Stimulated activated CD4-positive, alpha-beta T cell treated with anti-CD3 and anti-CD28 coated beads, TNF-alpha, amount 100 ng/mL, for 24 hours (primary cell): ENCODE data around the gene CDC16.
A peak's percentile ranks its signal among the peaks of the same experiment; 100 is the strongest.
"Not testable (repeated sequence)": the region's sequence is repeated elsewhere in the genome, so short reads cannot be mapped to it uniquely, and the experiment has no call there.

Source experiments
- DNase-seq, 3 experiments: peaks; one replicate each; pipeline ENCODE4 v3.0.0-alpha.2; 2020; ENCODE audit warnings: low read depth in 3 of 3

Gene CDC16

GRCh38 chr13:114261328-114261965 is 26.8 kb downstream of the CDC16 start:
- DNase-seq: no peak

DNA sequence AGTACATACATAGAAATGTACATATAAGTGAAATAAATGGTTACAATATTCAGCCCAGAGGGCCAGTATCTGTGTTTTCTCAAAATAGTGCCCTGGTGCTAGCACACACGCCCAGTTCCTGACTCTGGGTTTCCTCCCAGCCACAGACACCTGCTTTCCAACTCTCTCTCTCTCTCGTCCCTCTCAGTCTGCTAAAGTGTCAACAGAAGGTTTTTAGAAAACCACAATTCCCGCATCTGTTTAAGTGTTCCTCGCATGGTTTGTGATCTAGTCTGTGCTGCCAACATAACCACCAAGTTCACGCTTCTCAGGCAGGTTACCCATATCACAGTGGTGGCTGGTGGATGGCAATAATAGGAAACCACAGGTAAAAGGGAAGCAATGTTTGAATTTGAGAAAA is 28.9 kb downstream of the CDC16 start:
- DNase-seq: no peak

- not testable (repeated sequence) for DNase-seq
Measured at GRCh38 chr13:114264313-114264712, 29.6 kb downstream of the CDC16 start.

GRCh38 chr13:114264886-114265611 is 30.4 kb downstream of the CDC16 start:
- DNase-seq: no peak

DNA sequence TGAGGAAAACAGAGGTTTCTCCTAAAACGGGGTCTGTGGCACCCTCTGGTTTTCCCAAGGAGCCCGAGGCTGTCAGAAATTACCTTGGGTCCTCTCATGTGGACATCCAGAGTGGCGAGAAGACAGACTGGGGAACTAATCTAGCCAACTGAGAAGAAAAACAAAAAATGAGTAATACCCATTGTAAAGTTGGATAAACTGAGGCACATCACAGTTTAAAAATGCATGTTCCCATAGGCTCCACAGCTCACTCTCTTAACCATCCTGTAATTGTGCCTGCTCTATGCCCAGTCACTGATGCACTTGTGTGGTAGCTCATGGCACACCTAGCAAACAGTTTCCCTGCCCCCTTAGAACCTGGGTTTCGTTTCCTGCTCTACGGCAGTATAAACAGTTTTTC is 31.5 kb downstream of the CDC16 start:
- DNase-seq: no peak

- DNase-seq: no peak
Measured at GRCh38 chr13:114268344-114269280, 33.9 kb downstream of the CDC16 start.

DNA sequence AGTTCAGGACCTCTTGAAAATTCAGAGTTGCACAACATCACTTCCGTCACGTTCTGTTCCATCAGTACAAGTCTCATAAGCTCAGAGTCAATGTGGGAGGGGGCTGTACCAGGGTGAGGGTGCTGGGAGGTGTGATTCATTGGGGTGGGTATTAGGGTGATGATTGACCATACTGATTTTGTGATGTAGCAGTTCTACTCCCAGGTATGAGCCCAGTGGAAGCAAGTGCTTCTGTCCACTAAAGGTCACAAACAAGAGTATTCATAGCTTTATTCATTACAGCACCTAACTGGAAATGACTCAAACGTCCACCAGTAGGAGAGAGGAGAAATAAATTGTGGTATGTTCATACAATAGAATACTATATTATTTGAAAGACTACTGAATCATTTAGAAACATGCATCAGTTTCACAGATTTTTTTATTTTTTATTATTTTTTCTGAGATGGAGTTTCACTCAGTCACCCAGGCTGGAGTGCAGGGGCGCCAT is 34.6 kb downstream of the CDC16 start:
- no peak for DNase-seq

GRCh38 chr13:114272977-114273376 is 38.3 kb downstream of the CDC16 start:
- no peak for DNase-seq

DNA sequence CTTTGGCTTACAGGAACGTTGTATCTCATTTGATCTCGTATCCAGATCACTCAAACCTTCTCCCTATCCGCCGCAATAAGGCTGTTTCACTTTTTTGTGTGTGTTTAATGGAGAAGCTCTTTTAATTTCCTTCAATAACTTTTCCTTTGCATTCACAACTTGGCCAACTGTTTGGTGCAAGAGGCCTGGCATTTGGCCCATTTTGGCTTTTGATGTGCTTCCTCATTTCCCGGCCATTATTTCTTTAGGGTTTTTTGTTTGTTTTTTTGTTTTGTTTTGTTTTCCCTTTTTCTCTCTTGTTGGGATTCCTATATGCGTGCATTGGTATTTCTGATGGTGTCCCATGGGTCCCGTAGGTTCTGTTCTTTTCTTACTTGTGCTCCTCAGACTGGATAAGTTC is 40.6 kb downstream of the CDC16 start:
- DNase-seq: no peak

DNA sequence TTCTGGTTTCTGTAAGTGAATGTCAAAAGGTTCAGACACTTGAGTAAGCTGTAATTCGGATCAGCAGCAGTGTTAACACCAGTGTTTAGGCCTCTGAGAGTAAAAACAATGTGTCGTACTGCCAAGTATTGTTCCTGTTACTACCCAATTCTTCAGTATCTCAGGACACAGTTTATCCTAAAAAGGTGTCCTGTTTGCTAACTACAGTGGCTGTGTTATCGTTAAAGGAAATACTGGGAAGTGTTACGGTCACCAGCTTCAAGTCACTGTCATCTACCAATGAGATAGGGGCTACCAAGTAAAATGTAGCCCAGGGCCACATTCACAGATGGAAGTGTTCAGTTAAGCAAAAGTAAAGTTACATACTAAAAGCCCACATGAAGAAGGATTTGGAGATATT is 44.4 kb downstream of the CDC16 start:
- no peak for DNase-seq

DNA sequence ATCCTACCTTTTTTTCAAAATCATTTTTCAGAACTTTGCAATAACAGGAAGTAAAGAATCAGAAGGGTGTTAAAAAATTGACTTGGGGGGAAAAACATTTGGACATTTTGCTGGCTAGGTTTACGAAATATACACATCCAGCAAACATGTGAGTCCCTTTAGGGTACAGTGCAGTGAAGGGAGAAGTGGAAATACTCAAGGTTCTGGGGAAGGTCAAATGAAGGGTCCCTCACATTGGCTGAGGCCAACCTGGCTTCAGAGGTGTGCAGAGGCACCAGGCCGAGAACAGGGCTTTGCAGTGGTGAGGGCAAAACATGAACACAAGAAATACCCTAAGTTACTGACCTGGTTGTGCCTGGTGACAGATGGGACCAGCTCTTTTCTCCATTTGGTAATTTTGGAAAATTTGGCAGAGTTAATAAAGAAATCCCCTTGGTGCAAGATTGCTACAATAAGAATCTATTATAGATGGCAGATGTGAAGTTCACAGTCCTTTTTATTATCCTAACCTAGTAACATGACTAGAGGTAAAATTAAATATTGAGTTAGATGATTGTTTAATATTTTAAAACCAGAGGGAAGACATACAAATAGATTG is 45.2 kb downstream of the CDC16 start:
- no peak for DNase-seq

DNA sequence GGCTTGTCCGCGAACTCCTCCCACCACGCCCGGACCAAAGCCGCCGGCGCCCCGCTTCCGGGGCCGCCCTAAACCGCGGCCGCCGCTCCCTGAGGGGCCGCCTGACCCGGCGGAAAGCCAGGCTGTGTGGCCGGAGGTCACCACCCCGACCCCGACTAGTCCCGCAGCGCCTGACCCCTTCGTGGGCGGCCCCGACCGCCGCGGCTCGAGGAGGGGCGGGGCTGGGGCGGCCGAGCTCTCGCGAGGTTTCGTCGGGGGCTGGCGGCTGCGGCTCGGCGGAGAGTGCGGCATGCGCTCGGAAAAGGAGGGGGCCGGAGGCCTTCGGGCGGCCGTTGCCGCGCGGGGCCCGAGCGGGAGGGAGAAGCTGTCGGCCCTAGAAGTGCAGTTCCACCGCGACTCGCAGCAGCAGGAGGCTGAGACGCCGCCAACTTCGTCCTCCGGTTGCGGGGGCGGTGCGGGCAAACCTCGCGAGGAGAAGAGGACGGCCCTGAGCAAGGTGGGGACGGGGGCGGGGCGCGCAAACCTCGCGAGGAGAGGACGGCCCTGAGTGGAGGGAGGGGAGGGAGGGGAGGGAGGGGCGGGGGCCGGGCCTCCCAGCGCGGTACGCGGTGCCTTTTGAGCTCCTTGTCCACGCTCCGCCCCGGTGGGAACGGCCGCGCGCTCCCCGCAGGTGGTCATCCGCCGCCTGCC is 46.8 kb downstream of the CDC16 start, which contains the start of gene UPF3A:
Gene UPF3A (plus strand): TSS at position 251 of the 690 bp plus-strand sequence. CDS start 39 bp downstream, at position 290.
- peak; percentile 73 to 84 (median 78) for DNase-seq

DNA sequence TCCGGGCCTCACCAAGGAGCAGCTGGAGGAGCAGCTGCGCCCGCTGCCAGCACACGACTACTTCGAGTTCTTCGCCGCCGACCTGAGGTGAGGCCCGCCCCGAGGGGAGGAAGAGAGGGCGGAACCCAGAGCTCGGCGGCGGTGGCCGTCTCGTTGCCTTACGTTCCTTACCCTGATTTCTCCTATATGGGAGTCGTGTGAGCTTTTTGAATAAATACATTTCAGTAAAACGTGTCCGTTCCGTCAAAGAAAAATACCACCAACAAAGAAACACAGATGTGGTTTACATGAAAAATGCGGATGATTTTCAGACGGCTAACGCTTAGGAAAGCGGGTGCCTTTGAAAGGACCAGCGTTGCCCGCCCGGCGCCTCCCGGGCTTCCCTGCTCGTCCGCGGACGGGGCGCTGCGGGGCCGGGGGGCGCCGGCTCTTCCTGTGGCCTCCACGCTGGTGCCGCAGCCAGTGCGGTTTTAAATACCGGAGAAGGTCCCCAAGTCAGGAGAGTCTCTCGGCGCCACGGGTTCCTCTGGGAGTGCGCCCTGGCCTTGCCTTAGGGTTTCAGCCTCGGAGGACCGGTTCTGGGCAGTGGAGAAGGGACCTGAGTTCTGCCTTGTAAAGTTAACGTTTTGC is 47.5 kb downstream of the CDC16 start:
- DNase-seq: peak; percentile 13 to 43 (median 26)

- DNase-seq: no peak
Measured at GRCh38 chr13:114283576-114283975, 48.9 kb downstream of the CDC16 start.

DNA sequence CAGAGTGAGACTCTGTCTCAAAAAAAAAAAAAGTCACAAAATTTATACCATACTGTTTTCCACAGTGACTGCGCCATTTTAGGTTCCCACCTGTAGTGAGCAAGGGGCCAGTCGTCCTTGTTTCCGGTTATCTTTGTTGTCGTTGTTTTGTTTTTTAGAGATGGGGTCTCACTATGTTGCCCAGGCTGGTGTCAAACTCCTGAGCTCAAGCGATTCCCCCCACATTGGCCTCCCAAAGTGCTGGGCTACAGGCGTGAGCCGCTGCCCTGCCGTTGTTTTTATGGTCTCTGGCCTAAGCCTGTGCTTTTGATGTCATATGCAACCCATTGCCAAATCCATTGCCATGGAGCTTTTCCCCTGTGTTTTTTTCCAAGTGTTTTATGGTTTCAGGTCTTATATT is 50.0 kb downstream of the CDC16 start:
- DNase-seq: no peak

DNA sequence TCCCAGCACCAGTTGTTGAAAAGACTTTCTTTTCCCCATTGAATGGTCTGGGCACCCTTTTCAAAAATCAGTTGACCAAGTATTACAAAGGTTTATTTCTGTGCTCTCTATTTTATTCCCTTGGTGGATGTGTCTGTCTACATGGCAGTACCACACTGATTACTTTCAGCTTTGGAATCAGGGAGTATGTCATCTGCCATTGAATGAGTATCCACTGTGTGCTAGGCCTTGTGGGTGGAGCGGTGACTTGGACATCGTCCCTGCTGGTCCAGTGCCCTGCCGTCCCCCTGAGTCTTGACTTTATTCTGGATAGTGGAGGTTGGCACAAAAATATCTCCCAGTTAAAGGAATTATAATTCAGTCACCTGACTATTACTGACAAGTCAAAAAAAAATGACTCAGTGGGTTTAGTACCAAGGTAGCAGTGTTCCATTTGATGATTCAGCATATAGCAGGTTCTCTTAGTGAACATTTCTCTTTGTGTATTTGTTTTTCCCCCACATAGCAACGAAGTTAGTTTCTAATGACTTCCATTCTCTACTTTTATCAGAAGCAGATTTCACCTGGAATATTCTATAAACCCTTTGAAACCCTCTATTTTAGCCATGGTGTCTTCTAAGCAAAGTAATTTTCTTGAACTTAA is 50.6 kb downstream of the CDC16 start:
- DNase-seq: no peak

DNA sequence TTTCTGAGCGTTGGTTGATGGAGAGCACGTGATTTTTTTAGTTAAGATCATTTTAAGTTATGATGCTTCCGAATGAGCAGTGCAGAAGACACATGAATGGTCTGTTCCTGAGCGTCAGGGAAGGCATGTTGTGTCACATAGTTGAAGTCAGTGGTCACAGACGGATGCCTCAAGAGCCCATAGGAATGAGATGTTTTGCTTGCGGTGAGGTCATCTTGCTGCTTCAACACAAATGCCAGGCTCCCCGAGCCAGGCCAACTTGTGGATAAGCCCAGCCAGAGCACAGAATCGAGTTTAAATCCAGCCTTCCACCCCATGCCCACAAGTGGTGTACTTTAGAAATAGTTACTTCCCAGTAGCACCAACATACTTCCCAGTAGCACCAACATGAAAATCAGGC is 52.1 kb downstream of the CDC16 start:
- no peak for DNase-seq

DNA sequence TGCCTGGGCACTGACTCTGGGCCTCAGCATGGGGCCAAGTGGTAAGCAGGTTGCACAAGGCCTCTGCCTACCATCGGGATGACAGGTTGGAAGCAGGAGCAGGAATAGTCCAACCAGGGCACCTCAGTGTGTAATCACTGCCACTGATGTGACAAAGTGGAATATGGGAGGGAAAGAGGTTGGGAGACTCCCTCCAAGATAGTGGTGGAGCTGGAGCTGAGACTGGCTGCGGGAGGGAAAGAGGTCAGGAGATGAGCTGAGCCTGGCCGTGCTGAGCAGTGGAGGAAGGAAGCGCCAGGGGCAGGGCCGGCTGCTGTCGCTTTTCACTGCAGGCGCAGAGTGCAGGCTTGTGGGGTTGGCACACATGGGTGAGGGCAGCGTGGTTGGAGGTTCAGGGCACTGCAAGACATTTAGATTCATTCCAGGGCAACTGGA is 53.5 kb downstream of the CDC16 start:
- DNase-seq: no peak

GRCh38 chr13:114296448-114296847 is 61.8 kb downstream of the CDC16 start:
- no peak for DNase-seq

GRCh38 chr13:114296902-114297301 is 62.2 kb downstream of the CDC16 start:
- no peak for DNase-seq
